NT2/D1 (cell line): ENCODE data around the gene GABRR2.

ENCODE experiments used
- DNase-seq: peaks from one replicate; pipeline ENCODE4 v3.0.0-alpha.2; 2011; ENCODE audit warnings: low read depth, low spot score
- H3K27me3 ChIP-seq: 2 replicates; pipeline ENCODE4 v1.6.0; 2011; ENCODE audit warnings: mild to moderate bottlenecking; ENCODE audit not compliant: insufficient read length, insufficient read depth
- H3K36me3 ChIP-seq: 2 replicates; pipeline ENCODE4 v1.6.1; 2011; ENCODE audit warnings: mild to moderate bottlenecking, low read length, mixed read lengths; ENCODE audit not compliant: insufficient read depth, insufficient read length
- H3K4me1 ChIP-seq: 2 replicates; pipeline ENCODE4 v1.5.1; 2011; ENCODE audit not compliant: insufficient read depth, insufficient read length
- H3K4me3 ChIP-seq: 2 replicates; pipeline ENCODE4 v1.5.1; 2011; ENCODE audit warnings: low read depth; ENCODE audit not compliant: insufficient read length
- H3K9ac ChIP-seq: 2 replicates; pipeline ENCODE4 v1.6.0; 2011; ENCODE audit warnings: low read depth; ENCODE audit not compliant: insufficient read length
- H3K9me3 ChIP-seq: 2 replicates; pipeline ENCODE4 v1.5.1; 2011; ENCODE audit warnings: mild to moderate bottlenecking, low read length; ENCODE audit not compliant: insufficient read depth
- SUZ12 ChIP-seq: IDR thresholded peaks from 2 replicates; pipeline ENCODE4 v1.6.1; 2011; ENCODE audit not compliant: insufficient read length, insufficient read depth; ENCODE audit errors: extremely low read depth
- YY1 ChIP-seq: IDR thresholded peaks from 2 replicates; pipeline ENCODE4 v1.6.1; 2011; ENCODE audit not compliant: insufficient read length, insufficient read depth
- ZNF274 ChIP-seq: IDR thresholded peaks from 2 replicates; pipeline ENCODE4 v1.6.1; 2011; ENCODE audit warnings: mild to moderate bottlenecking, low read depth, low read length

Gene GABRR2

GRCh38 chr6:89287351-89288028, 27.6 kb downstream of the GABRR2 start:
- TF ChIP-seq YY1 (no peak), SUZ12 (no peak), ZNF274 (no peak)
- Histone ChIP-seq H3K9ac (no peak overlapping the region), H3K9me3 (no peaks in the 10 kb centered on the region), H3K4me3 (no peak overlapping the region), H3K27me3 (no peaks in the 10 kb centered on the region), H3K36me3 (no peaks in the 10 kb centered on the region), H3K4me1 (no peaks in the 10 kb centered on the region)
- no peak for DNase-seq

- Histone ChIP-seq H3K36me3 (no peaks in the 10 kb centered on the region), H3K9ac (no peak overlapping the region), H3K4me1 (no peaks in the 10 kb centered on the region), H3K9me3 (no peaks in the 10 kb centered on the region), H3K4me3 (no peak overlapping the region), H3K27me3 (no peaks in the 10 kb centered on the region)
- no peak for TF ChIP-seq ZNF274
- TF ChIP-seq YY1 = no peak
- no peak for TF ChIP-seq SUZ12
- no peak for DNase-seq
Observed at GRCh38 chr6:89286516-89286915, 28.6 kb downstream of the GABRR2 start.

DNA sequence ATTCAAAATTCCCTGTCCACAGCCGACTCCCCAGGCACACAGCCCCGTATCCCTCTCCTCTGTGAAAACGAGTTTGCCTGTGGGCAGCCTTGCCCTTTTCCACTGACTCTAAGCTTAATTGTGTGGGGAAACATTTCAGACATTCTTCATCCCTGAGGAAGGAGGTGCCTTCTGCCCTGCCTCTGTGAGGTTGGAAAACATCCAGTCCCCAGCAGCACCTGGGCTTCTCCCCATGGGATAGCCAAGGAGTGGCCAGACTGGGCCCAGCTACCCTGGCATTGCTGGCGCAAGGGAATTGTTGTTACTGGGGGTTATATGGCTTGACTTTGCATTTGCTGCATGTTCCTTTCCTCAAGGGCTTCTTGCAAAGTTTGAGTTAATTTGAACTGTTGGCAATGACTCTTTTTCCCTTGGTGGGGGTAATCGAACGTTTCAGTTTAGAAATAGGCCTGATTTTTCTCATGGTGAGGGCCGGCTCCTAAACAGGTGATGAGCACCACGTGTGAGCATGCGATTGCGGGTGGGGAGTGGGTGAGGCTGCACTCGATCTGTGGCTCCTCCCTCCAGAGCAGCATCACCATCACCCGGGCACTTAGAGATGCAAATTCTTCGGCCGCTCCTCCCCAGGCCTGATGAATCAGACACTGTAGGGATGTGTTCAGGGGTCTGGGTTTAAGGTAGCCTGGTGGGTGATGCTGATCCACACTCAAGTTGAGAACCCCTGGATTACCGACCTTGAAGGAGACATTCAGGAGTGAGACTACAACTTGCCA, 29.9 kb downstream of the GABRR2 start:
- Histone ChIP-seq H3K9me3 (no peaks in the 10 kb centered on the region), H3K4me3 (no peak overlapping the region), H3K4me1 (no peaks in the 10 kb centered on the region), H3K9ac (no peak overlapping the region), H3K27me3 (no peaks in the 10 kb centered on the region), H3K36me3 (no peaks in the 10 kb centered on the region)
- TF ChIP-seq SUZ12 = no peak
- no peak for TF ChIP-seq ZNF274
- TF ChIP-seq YY1 = no peak
- no peak for DNase-seq

DNA sequence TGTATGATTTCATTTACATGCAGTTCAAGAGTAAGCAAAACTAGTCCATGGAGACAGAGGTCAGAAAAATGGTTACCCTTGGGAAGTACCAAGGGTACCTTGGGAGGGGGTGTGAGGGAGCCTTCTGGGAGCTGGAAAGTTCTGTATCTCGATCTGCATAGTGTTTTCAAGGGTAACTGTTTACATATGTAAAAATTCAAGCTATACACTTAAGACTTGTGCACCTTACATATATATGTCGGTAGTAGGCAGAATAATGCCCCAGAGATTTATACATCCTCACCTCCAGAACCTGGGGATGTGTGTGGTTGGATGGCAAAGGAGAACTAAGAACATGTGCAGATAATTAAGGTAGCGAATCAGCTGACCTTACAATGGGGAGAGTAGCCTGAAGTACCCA, 31.0 kb downstream of the GABRR2 start:
- H3K36me3 ChIP-seq = no peaks in the 10 kb centered on the region
- no peak for DNase-seq
- H3K9ac ChIP-seq = no peak overlapping the region
- no peak for TF ChIP-seq SUZ12
- TF ChIP-seq ZNF274 = no peak
- TF ChIP-seq YY1 = no peak
- H3K4me3 ChIP-seq = no peak overlapping the region
- H3K27me3 ChIP-seq = no peaks in the 10 kb centered on the region
- H3K9me3 ChIP-seq = no peaks in the 10 kb centered on the region
- H3K4me1 ChIP-seq = no peaks in the 10 kb centered on the region

- no peak overlapping the region for H3K4me3 ChIP-seq
- no peak for DNase-seq
- H3K4me1 ChIP-seq = no peaks in the 10 kb centered on the region
- no peaks in the 10 kb centered on the region for H3K36me3 ChIP-seq
- H3K9ac ChIP-seq = no peak overlapping the region
- H3K9me3 ChIP-seq = no peaks in the 10 kb centered on the region
- TF ChIP-seq YY1 (no peak), ZNF274 (no peak), SUZ12 (no peak)
- H3K27me3 ChIP-seq = no peaks in the 10 kb centered on the region
Observed at GRCh38 chr6:89282749-89283148, 32.4 kb downstream of the GABRR2 start.

- H3K36me3 ChIP-seq = no peaks in the 10 kb centered on the region
- H3K4me3 ChIP-seq = no peak overlapping the region
- no peak overlapping the region for H3K9ac ChIP-seq
- no peaks in the 10 kb centered on the region for H3K27me3 ChIP-seq
- peak; percentile 22 for DNase-seq
- TF ChIP-seq SUZ12 (no peak), YY1 (no peak), ZNF274 (no peak)
- H3K4me1 ChIP-seq = no peaks in the 10 kb centered on the region
- H3K9me3 ChIP-seq = no peaks in the 10 kb centered on the region
Observed at GRCh38 chr6:89281779-89282246, 33.3 kb downstream of the GABRR2 start.

GRCh38 chr6:89278956-89279355, 36.1 kb downstream of the GABRR2 start:
- no peak for DNase-seq
- Histone ChIP-seq H3K36me3 (no peaks in the 10 kb centered on the region), H3K4me1 (no peaks in the 10 kb centered on the region), H3K9ac (no peak overlapping the region), H3K4me3 (no peak overlapping the region), H3K9me3 (no peaks in the 10 kb centered on the region), H3K27me3 (no peaks in the 10 kb centered on the region)
- TF ChIP-seq YY1 = no peak
- no peak for TF ChIP-seq SUZ12
- no peak for TF ChIP-seq ZNF274
